ENCODE results near the gene BAIAP2. TPM values are rescaled to one million over a fixed set of nuclear protein-coding genes. Genes with fewer than 3 reads are reported as not detected.

Gene BAIAP2
- total RNA-seq, 1 experiment from 2014 or later = 67.0 TPM

GRCh38 chr17:81068411-81069134, 33.6 kb downstream of the BAIAP2 start:
- ChIA-PET POLR2A (no interaction called here), CTCF (no interaction called here)
- DNase-seq (ENCODE audit: unreplicated experiment) = no peak
- no peaks in the 10 kb centered on the region for H3K27me3 Mint-ChIP-seq (ENCODE audit: insufficient read depth, unreplicated experiment)
- TF ChIP-seq CTCF (IDR thresholded peaks at IDR 0.05; ENCODE audit: unreplicated experiment) = no peak
- H3K4me1 Mint-ChIP-seq (ENCODE audit: insufficient read depth, unreplicated experiment) = peaks cover 28% of the 10 kb centered on the region
- BruUV-seq (replicated peaks) = no TSS peak
- peaks cover 57% of the 10 kb centered on the region for H3K36me3 Mint-ChIP-seq (ENCODE audit: insufficient read depth, unreplicated experiment)
- no peak overlapping the region for H3K27ac Mint-ChIP-seq (ENCODE audit: low read depth, unreplicated experiment)
- intact Hi-C loops (cut with micrococcal nuclease) = no loop called here
- no peaks in the 10 kb centered on the region for H3K9me3 Mint-ChIP-seq (ENCODE audit: unreplicated experiment)
- H3K4me3 Mint-ChIP-seq (ENCODE audit: unreplicated experiment) = no peak overlapping the region

DNA sequence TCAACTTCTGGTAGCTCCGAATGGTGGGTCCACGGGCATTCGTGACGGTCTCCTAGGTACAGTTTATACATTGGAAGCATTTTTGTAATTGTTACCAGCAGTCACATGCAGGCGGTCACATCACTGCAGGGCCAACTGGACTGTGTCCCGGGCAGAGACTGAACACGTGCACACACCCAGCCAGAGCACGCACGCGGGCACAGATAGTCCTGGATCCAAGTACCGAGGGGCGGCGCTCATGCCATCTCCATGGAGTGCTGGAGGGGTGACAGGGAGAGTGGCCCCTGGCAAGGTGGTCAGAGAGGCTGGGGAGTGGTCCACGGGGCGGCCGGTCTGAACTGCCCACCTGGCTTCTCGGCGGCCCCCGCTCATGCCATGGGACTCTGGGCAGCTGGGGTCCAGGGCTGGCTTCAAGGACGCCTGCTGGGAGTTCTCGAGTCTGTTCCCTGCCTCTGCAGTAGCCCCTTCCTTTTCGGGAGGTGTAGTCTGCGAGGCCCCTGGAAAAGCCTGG, 34.2 kb downstream of the BAIAP2 start:
- POLR2A ChIA-PET = no interaction called here
- H3K4me3 Mint-ChIP-seq (ENCODE audit: unreplicated experiment) = no peak overlapping the region
- H3K9me3 Mint-ChIP-seq (ENCODE audit: unreplicated experiment) = no peaks in the 10 kb centered on the region
- H3K4me1 Mint-ChIP-seq (ENCODE audit: insufficient read depth, unreplicated experiment) = peaks cover 29% of the 10 kb centered on the region
- no TSS peak for BruUV-seq (replicated peaks)
- CTCF ChIA-PET = no interaction called here
- intact Hi-C loops (cut with micrococcal nuclease) = no loop called here
- TF ChIP-seq CTCF (IDR thresholded peaks at IDR 0.05; ENCODE audit: unreplicated experiment) = no peak
- no peak overlapping the region for H3K27ac Mint-ChIP-seq (ENCODE audit: low read depth, unreplicated experiment)
- H3K27me3 Mint-ChIP-seq (ENCODE audit: insufficient read depth, unreplicated experiment) = no peaks in the 10 kb centered on the region
- peaks cover 57% of the 10 kb centered on the region for H3K36me3 Mint-ChIP-seq (ENCODE audit: insufficient read depth, unreplicated experiment)
- no peak for DNase-seq (ENCODE audit: unreplicated experiment)

DNA sequence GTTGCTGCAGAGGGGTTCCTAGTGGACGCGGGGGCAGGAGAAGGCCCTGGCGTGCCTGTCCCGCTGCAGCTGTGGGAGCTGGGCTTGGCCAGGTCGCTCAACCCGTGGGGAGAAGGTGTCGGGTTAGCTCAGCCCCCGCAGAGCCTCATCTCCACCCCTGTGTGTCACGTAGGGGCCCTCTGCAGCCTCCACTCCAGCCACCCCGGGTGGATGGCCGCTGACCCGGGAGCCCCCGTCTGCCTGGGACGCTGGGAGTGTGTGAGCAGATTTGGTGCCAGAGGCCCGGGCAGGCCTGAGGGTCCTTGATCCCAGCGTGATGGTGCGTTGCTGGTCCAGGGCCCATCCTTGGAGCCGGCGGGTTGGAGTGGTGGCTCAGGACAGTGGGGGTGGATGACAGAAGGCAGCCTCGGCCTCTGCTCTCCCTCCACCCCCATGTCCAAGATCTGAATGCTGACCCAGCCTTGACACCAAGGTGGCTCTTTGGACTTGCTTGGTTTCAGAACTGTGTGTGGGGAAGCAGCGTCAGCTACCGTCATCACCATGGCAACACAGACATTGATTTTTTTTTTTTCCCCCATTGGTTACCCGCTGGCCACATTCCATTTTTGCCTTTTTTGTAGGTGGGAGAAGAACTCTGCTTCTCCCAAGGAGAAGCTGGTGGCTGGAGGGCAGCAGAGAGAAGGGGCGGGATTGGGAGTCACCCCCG, 35.7 kb downstream of the BAIAP2 start:
- TF ChIP-seq CTCF (IDR thresholded peaks at IDR 0.05; ENCODE audit: unreplicated experiment) = no peak
- intact Hi-C loops (cut with micrococcal nuclease) = no loop called here
- Mint-ChIP-seq H3K27me3 (ENCODE audit: insufficient read depth, unreplicated experiment) (no peaks in the 10 kb centered on the region), H3K27ac (ENCODE audit: low read depth, unreplicated experiment) (peak overlapping the region; percentile 67), H3K4me1 (ENCODE audit: insufficient read depth, unreplicated experiment) (peaks cover 32% of the 10 kb centered on the region), H3K36me3 (ENCODE audit: insufficient read depth, unreplicated experiment) (peaks cover 59% of the 10 kb centered on the region), H3K9me3 (ENCODE audit: unreplicated experiment) (no peaks in the 10 kb centered on the region), H3K4me3 (ENCODE audit: unreplicated experiment) (no peak overlapping the region)
- DNase-seq (ENCODE audit: unreplicated experiment) = no peak
- no TSS peak for BruUV-seq (replicated peaks)
- ChIA-PET POLR2A (interaction anchor here (1.2 to 2.2 kb wide), 2 partner anchors 11 to 13 kb away, joined by 3 to 6 read pairs; no protein-coding TSS in a partner anchor), CTCF (interaction anchor here (1.1 to 1.5 kb wide), 2 partner anchors 15 to 47 kb away, joined by 4 to 8 read pairs; no protein-coding TSS in a partner anchor)

All from MCF 10A (cell line).